IgD-negative memory B cell (primary cell): Measurements from ENCODE around the gene KLF17. TPM values are rescaled to one million over a fixed set of nuclear protein-coding genes. Genes with fewer than 3 reads are reported as not detected.
"Not testable (repeated sequence)": the region's sequence is repeated elsewhere in the genome, so short reads cannot be mapped to it uniquely, and the experiment has no call there.

Experiments used
- H3K27ac Mint-ChIP-seq, 3 donors: one replicate each; pipeline ENCODE4 v1.8.0; 2020 to 2022; ENCODE audit warnings: mild to moderate bottlenecking in 3 of 3, mixed read lengths in 3 of 3, moderate library complexity in 1 of 3
- H3K27me3 Mint-ChIP-seq: one replicate; pipeline ENCODE4 v1.8.0; 2021; ENCODE audit warnings: mixed read lengths
- H3K36me3 Mint-ChIP-seq: one replicate; pipeline ENCODE4 v1.8.0; 2020; ENCODE audit warnings: mild to moderate bottlenecking, mixed read lengths
- H3K4me1 Mint-ChIP-seq, 3 donors: one replicate each; pipeline ENCODE4 v1.8.0; 2020 to 2022; ENCODE audit warnings: mixed read lengths in 3 of 3, mild to moderate bottlenecking in 1 of 3
- H3K4me3 Mint-ChIP-seq, 4 donors: one replicate each; pipeline ENCODE4 v1.8.0; 2020 to 2022; ENCODE audit warnings: mild to moderate bottlenecking in 4 of 4, mixed read lengths in 4 of 4, moderate library complexity in 3 of 4
- H3K9me3 Mint-ChIP-seq, 3 donors: one replicate each; pipeline ENCODE4 v1.8.0; 2020 to 2021; ENCODE audit warnings: mixed read lengths in 3 of 3, mild to moderate bottlenecking in 1 of 3
- polyA plus RNA-seq: library from polyadenylated mRNA; unstranded; fragments of 300-500 nt; fragmentation: Illumina TruSeq; gene quantifications from one replicate; pipeline ENCODE4 v1.2.3, GENCODE V29; 2021

Gene KLF17
- polyA plus RNA-seq, 1 donor from 2014 or later: not detected

- Mint-ChIP-seq H3K4me3 (no peak overlapping the region), H3K27ac (no peak overlapping the region), H3K9me3 (peaks cover 2 to 7% (median 2%) of the 10 kb centered on the region in 3 donors), H3K4me1 (no peaks in the 10 kb centered on the region), H3K36me3 (peaks cover 2% of the 10 kb centered on the region), H3K27me3 (peaks cover 6% of the 10 kb centered on the region)
Observed at GRCh38 chr1:44094047-44094446, 24.6 kb upstream of the KLF17 start.

GRCh38 chr1:44100183-44100868 lies 18.3 kb upstream of the KLF17 start:
- Mint-ChIP-seq H3K27me3 (peaks cover 1% of the 10 kb centered on the region), H3K4me1 (peaks cover 0 to 4% (median 0%) of the 10 kb centered on the region in 3 donors), H3K9me3 (peaks cover 0 to 7% (median 2%) of the 10 kb centered on the region in 3 donors), H3K4me3 (no peak overlapping the region), H3K27ac (no peak overlapping the region), H3K36me3 (peaks cover 6% of the 10 kb centered on the region)

- Mint-ChIP-seq H3K27me3 (peaks cover 4% of the 10 kb centered on the region), H3K27ac (no peak overlapping the region), H3K4me1 (peaks cover 0 to 4% (median 0%) of the 10 kb centered on the region in 3 donors), H3K36me3 (peaks cover 6% of the 10 kb centered on the region), H3K4me3 (no peak overlapping the region), H3K9me3 (peaks cover 0 to 7% (median 2%) of the 10 kb centered on the region in 3 donors)
Observed at GRCh38 chr1:44101328-44101727, 17.3 kb upstream of the KLF17 start.

- H3K27me3 Mint-ChIP-seq: peaks cover 6% of the 10 kb centered on the region
- peaks cover 6% of the 10 kb centered on the region for H3K36me3 Mint-ChIP-seq
- no peak overlapping the region for H3K4me3 Mint-ChIP-seq
- H3K9me3 Mint-ChIP-seq: no peaks in the 10 kb centered on the region
- no peak overlapping the region for H3K27ac Mint-ChIP-seq
- H3K4me1 Mint-ChIP-seq: peaks cover 0 to 4% (median 0%) of the 10 kb centered on the region in 3 donors
Observed at GRCh38 chr1:44103270-44104131, 15.1 kb upstream of the KLF17 start.

- H3K9me3 Mint-ChIP-seq: no peaks in the 10 kb centered on the region
- peaks cover 0 to 4% (median 0%) of the 10 kb centered on the region in 3 donors for H3K4me1 Mint-ChIP-seq
- peaks cover 6% of the 10 kb centered on the region for H3K36me3 Mint-ChIP-seq
- H3K27ac Mint-ChIP-seq: no peak overlapping the region
- H3K27me3 Mint-ChIP-seq: peaks cover 8% of the 10 kb centered on the region
- H3K4me3 Mint-ChIP-seq: no peak overlapping the region
Observed at GRCh38 chr1:44105810-44106209, 12.8 kb upstream of the KLF17 start.

GRCh38 chr1:44108241-44108640 lies 10.4 kb upstream of the KLF17 start:
- Mint-ChIP-seq H3K4me1 (no peaks in the 10 kb centered on the region), H3K36me3 (peaks cover 8% of the 10 kb centered on the region), H3K9me3 (no peaks in the 10 kb centered on the region), H3K27me3 (peaks cover 8% of the 10 kb centered on the region), H3K27ac (no peak overlapping the region), H3K4me3 (no peak overlapping the region)

GRCh38 chr1:44108971-44109370 lies 9.7 kb upstream of the KLF17 start:
- Mint-ChIP-seq H3K27ac (no peak overlapping the region), H3K4me3 (no peak overlapping the region), H3K9me3 (no peaks in the 10 kb centered on the region), H3K36me3 (peaks cover 8% of the 10 kb centered on the region), H3K27me3 (peaks cover 7% of the 10 kb centered on the region), H3K4me1 (peaks cover 0 to 1% (median 0%) of the 10 kb centered on the region in 3 donors)

- Mint-ChIP-seq H3K27me3 (peaks cover 5% of the 10 kb centered on the region), H3K36me3 (peaks cover 2% of the 10 kb centered on the region), H3K27ac (no peak overlapping the region), H3K9me3 (no peaks in the 10 kb centered on the region), H3K4me3 (no peak overlapping the region), H3K4me1 (peaks cover 0 to 1% (median 0%) of the 10 kb centered on the region in 3 donors)
Observed at GRCh38 chr1:44110916-44111315, 7.7 kb upstream of the KLF17 start.

GRCh38 chr1:44111861-44112260 lies 6.8 kb upstream of the KLF17 start:
- H3K4me3 Mint-ChIP-seq: no peak overlapping the region
- H3K27ac Mint-ChIP-seq: no peak overlapping the region
- peaks cover 0 to 1% (median 0%) of the 10 kb centered on the region in 3 donors for H3K4me1 Mint-ChIP-seq
- H3K9me3 Mint-ChIP-seq: no peaks in the 10 kb centered on the region
- H3K27me3 Mint-ChIP-seq: peaks cover 2% of the 10 kb centered on the region
- peaks cover 2% of the 10 kb centered on the region for H3K36me3 Mint-ChIP-seq

- peaks cover 0 to 1% (median 0%) of the 10 kb centered on the region in 3 donors for H3K4me1 Mint-ChIP-seq
- peaks cover 2% of the 10 kb centered on the region for H3K27me3 Mint-ChIP-seq
- no peak overlapping the region for H3K27ac Mint-ChIP-seq
- no peak overlapping the region for H3K4me3 Mint-ChIP-seq
- H3K9me3 Mint-ChIP-seq: no peaks in the 10 kb centered on the region
- H3K36me3 Mint-ChIP-seq: peaks cover 2% of the 10 kb centered on the region
Observed at GRCh38 chr1:44112486-44112885, 6.1 kb upstream of the KLF17 start.

GRCh38 chr1:44113095-44113609 lies 5.5 kb upstream of the KLF17 start:
- Mint-ChIP-seq H3K9me3 (no peaks in the 10 kb centered on the region), H3K27me3 (peaks cover 2% of the 10 kb centered on the region), H3K4me3 (no peak overlapping the region)

GRCh38 chr1:44114098-44114497 lies 4.5 kb upstream of the KLF17 start:
- Mint-ChIP-seq H3K4me1 (peaks cover 0 to 3% (median 0%) of the 10 kb centered on the region in 3 donors), H3K9me3 (no peaks in the 10 kb centered on the region), H3K27ac (no peak overlapping the region), H3K27me3 (peaks cover 2% of the 10 kb centered on the region), H3K36me3 (peaks cover 2% of the 10 kb centered on the region), H3K4me3 (no peak overlapping the region)

More at GRCh38 chr1:44113095-44113609, 5.5 kb upstream of the KLF17 start:
- peak overlapping the region in 1 of 3 donors; percentile 54 for H3K27ac Mint-ChIP-seq
- H3K4me1 Mint-ChIP-seq: peaks cover 0 to 3% (median 0%) of the 10 kb centered on the region in 3 donors
- peaks cover 2% of the 10 kb centered on the region for H3K36me3 Mint-ChIP-seq

GRCh38 chr1:44117272-44117671 lies 1.3 kb upstream of the KLF17 start:
- H3K27me3 Mint-ChIP-seq, H3K9me3 Mint-ChIP-seq, H3K4me3 Mint-ChIP-seq, H3K27ac Mint-ChIP-seq, H3K36me3 Mint-ChIP-seq, H3K4me1 Mint-ChIP-seq: not testable (repeated sequence)

- Mint-ChIP-seq H3K27me3 (peaks cover 6% of the 10 kb centered on the region), H3K4me1 (peaks cover 0 to 4% (median 4%) of the 10 kb centered on the region in 3 donors), H3K36me3 (no peaks in the 10 kb centered on the region), H3K27ac (no peak overlapping the region), H3K9me3 (no peaks in the 10 kb centered on the region), H3K4me3 (no peak overlapping the region)
Observed at GRCh38 chr1:44119525-44119924, 904 bp downstream of the KLF17 start.

- no peaks in the 10 kb centered on the region for H3K36me3 Mint-ChIP-seq
- peaks cover 0 to 4% (median 4%) of the 10 kb centered on the region in 3 donors for H3K4me1 Mint-ChIP-seq
- H3K27ac Mint-ChIP-seq: no peak overlapping the region
- H3K4me3 Mint-ChIP-seq: no peak overlapping the region
- no peaks in the 10 kb centered on the region for H3K9me3 Mint-ChIP-seq
- peaks cover 6% of the 10 kb centered on the region for H3K27me3 Mint-ChIP-seq
Observed at GRCh38 chr1:44120398-44120949, 1.9 kb downstream of the KLF17 start.
